Breast epithelium (tissue), 4 donors: ENCODE results near the gene GJA1. TPM values are rescaled to one million over a fixed set of nuclear protein-coding genes. Genes with fewer than 3 reads are reported as not detected.
"Not testable (repeated sequence)": the region's sequence is repeated elsewhere in the genome, so short reads cannot be mapped to it uniquely, and the experiment has no call there.

Experiments used
- DNase-seq, 2 donors: peaks; one replicate each; pipeline ENCODE4 v3.0.0-alpha.2; 2019; ENCODE audit warnings: low spot score in 2 of 2
- H3K27ac ChIP-seq, 2 donors: fragments of 200-600 bp; sonication (generic) in 1 of 2; one replicate each; pipeline ENCODE4 v1.5.1; 2016 to 2019; ENCODE audit warnings: mild to moderate bottlenecking in 1 of 2
- H3K27me3 ChIP-seq, 2 donors: fragments of 200-600 bp; sonication (generic) in 1 of 2; one replicate each; pipeline versions ENCODE4 v1.5.1 to v1.6.0; 2017 to 2019; ENCODE audit warnings: control low read depth in 1 of 2, mild to moderate bottlenecking in 1 of 2
- H3K36me3 ChIP-seq: fragments of 200-600 bp; one replicate; pipeline ENCODE4 v1.5.1; 2019
- H3K4me1 ChIP-seq, 2 donors: fragments of 200-600 bp; sonication (generic); one replicate each; pipeline ENCODE4 v1.5.1; 2016 to 2019; ENCODE audit warnings: control low read depth in 1 of 2
- H3K4me3 ChIP-seq, 3 donors: fragments of 200-600 bp; sonication (generic); 1 replicate in 2 of 3; 2 replicates in 1 of 3; pipeline ENCODE4 v1.5.1; 2016 to 2019; ENCODE audit warnings: mild to moderate bottlenecking in 3 of 3, moderate library complexity in 2 of 3
- H3K9me3 ChIP-seq, 2 donors: fragments of 200-600 bp; sonication (generic) in 1 of 2; one replicate each; pipeline ENCODE4 v1.5.1; 2016 to 2019; ENCODE audit warnings: control low read depth in 1 of 2
- POLR2A ChIP-seq: fragments of 450-650 bp; IDR thresholded peaks from one replicate; pipeline ENCODE4 v1.6.1; 2016; ENCODE audit warnings: antibody characterized with exemption, mild to moderate bottlenecking, moderate library complexity
- POLR2AphosphoS5 ChIP-seq, 3 donors: sonication (generic); formaldehyde crosslinking; IDR thresholded peaks; one replicate each; pipeline ENCODE4 v1.6.1; 2017; ENCODE audit warnings: antibody characterized with exemption in 3 of 3
- intact Hi-C: fragments of 100-400 bp; cut with DNase I; formaldehyde crosslinking; loops from one replicate; pipeline ENCODE4 v1.15.1; 2023; ENCODE audit warnings: low total_unique reads
- total RNA-seq, 3 donors: library from RNA; depleted of rRNA; stranded (reverse); fragments of >200 nt; gene quantifications; one replicate each; pipeline ENCODE4 v1.1.0, GENCODE V29; 2016
- TF ChIP-seq, protein P1 (sequence below), 3 donors: fragments of 450-650 bp; IDR thresholded peaks; one replicate each; pipeline ENCODE4 v1.5.1; 2016 to 2017; ENCODE audit warnings: antibody characterized with exemption in 3 of 3, mild to moderate bottlenecking in 3 of 3, moderate library complexity in 3 of 3

GJA1 gene
- total RNA-seq, 3 donors from 2014 or later, result 37.3 to 91.0 (median 90.1) TPM

DNA sequence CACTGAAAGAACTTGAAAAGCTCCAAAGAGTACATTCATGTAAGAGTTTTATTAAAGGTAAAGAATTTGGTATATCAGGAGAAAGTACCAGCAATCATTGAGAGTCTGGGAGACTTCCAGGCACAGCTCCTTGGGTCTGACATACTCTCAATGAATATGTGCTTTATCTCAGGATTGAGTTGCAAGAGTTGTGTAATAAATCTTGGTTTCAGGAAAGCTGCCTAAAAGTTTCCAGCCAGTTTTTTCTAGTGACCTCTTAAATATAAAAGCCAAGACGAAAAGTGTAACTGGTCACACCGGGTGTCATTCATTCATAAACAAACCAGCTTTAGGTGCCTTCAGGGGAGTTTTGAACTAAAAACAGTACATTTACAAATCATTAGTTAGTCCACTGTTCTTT, 21.6 kb upstream of the GJA1 start:
- Histone ChIP-seq H3K27me3 (no peaks in the 10 kb centered on the region), H3K9me3 (no peaks in the 10 kb centered on the region), H3K4me1 (no peaks in the 10 kb centered on the region), H3K27ac (no peak overlapping the region), H3K4me3 (no peak overlapping the region), H3K36me3 (no peaks in the 10 kb centered on the region)
- intact Hi-C loops, result no loop called here
- TF ChIP-seq POLR2A (no peak), POLR2AphosphoS5 (IDR thresholded peaks at IDR 0.05) (no peak)
- TF ChIP-seq, protein P1, sequence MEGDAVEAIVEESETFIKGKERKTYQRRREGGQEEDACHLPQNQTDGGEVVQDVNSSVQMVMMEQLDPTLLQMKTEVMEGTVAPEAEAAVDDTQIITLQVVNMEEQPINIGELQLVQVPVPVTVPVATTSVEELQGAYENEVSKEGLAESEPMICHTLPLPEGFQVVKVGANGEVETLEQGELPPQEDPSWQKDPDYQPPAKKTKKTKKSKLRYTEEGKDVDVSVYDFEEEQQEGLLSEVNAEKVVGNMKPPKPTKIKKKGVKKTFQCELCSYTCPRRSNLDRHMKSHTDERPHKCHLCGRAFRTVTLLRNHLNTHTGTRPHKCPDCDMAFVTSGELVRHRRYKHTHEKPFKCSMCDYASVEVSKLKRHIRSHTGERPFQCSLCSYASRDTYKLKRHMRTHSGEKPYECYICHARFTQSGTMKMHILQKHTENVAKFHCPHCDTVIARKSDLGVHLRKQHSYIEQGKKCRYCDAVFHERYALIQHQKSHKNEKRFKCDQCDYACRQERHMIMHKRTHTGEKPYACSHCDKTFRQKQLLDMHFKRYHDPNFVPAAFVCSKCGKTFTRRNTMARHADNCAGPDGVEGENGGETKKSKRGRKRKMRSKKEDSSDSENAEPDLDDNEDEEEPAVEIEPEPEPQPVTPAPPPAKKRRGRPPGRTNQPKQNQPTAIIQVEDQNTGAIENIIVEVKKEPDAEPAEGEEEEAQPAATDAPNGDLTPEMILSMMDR (IDR thresholded peaks at IDR 0.05), result no peak
- DNase-seq, result no peak

DNA sequence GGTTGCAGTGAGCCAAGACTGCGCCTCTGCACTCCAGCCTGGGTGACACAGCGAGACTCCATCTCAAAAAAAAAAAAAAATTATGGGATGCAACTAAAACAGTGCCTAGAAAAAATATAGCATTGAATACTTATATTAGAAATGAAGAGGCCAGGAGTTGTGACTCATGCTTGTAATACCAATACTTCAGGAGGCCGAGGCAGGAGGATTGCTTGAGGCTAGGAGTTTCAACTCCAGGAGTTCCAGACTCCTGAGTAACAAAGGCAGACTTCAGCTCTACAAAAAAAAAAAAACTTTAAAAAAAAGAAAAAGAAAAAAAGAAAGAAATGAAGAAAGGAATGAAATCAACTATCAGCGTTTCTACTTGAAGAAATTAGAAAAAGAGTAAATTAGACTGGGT, 17.1 kb upstream of the GJA1 start:
- intact Hi-C loops, result no loop called here
- Histone ChIP-seq H3K27me3 (no peaks in the 10 kb centered on the region), H3K9me3 (no peaks in the 10 kb centered on the region), H3K27ac (no peak overlapping the region), H3K36me3 (no peaks in the 10 kb centered on the region), H3K4me1 (no peaks in the 10 kb centered on the region), H3K4me3 (no peak overlapping the region)
- no peak for TF ChIP-seq POLR2AphosphoS5 (IDR thresholded peaks at IDR 0.05)
- no peak for TF ChIP-seq POLR2A
- DNase-seq, result no peak

DNA sequence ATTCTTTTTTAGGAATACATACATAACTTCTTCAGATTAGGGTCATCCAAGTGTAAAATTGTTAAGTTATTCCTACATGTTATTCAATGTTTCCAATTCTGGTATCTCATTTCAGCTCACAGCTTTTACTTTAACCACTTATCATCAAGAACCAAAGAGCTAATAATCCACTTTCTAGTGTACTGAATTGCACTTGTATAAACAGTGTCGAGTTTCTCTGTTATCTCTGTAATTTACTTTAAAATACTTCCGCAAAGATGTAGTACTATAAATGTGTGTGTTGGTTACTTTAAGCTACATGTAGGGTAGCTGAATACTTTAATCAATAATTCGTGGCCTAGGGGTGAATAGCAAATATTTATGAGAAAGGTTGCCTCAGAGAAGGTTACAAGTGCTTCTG, 8.8 kb upstream of the GJA1 start:
- no peak for DNase-seq
- intact Hi-C loops, result no loop called here
- no peaks in the 10 kb centered on the region for H3K4me1 ChIP-seq
- no peaks in the 10 kb centered on the region for H3K27me3 ChIP-seq
- H3K4me3 ChIP-seq, result no peak overlapping the region
- H3K36me3 ChIP-seq, result no peaks in the 10 kb centered on the region
- no peak for TF ChIP-seq POLR2A
- TF ChIP-seq, protein P1 (IDR thresholded peaks at IDR 0.05), result no peak
- TF ChIP-seq POLR2AphosphoS5 (IDR thresholded peaks at IDR 0.05), result no peak
- H3K9me3 ChIP-seq, result no peaks in the 10 kb centered on the region
- no peak overlapping the region for H3K27ac ChIP-seq

- Histone ChIP-seq H3K27ac (no peak overlapping the region), H3K27me3 (no peaks in the 10 kb centered on the region), H3K9me3 (no peaks in the 10 kb centered on the region), H3K4me3 (no peak overlapping the region), H3K4me1 (no peaks in the 10 kb centered on the region), H3K36me3 (no peaks in the 10 kb centered on the region)
- no peak for DNase-seq
- intact Hi-C loops, result no loop called here
- no peak for TF ChIP-seq POLR2AphosphoS5 (IDR thresholded peaks at IDR 0.05)
- TF ChIP-seq POLR2A, result no peak
- TF ChIP-seq, protein P1 (IDR thresholded peaks at IDR 0.05), result no peak
Observed at GRCh38 chr6:121428872-121429756, 6.3 kb upstream of the GJA1 start.

DNA sequence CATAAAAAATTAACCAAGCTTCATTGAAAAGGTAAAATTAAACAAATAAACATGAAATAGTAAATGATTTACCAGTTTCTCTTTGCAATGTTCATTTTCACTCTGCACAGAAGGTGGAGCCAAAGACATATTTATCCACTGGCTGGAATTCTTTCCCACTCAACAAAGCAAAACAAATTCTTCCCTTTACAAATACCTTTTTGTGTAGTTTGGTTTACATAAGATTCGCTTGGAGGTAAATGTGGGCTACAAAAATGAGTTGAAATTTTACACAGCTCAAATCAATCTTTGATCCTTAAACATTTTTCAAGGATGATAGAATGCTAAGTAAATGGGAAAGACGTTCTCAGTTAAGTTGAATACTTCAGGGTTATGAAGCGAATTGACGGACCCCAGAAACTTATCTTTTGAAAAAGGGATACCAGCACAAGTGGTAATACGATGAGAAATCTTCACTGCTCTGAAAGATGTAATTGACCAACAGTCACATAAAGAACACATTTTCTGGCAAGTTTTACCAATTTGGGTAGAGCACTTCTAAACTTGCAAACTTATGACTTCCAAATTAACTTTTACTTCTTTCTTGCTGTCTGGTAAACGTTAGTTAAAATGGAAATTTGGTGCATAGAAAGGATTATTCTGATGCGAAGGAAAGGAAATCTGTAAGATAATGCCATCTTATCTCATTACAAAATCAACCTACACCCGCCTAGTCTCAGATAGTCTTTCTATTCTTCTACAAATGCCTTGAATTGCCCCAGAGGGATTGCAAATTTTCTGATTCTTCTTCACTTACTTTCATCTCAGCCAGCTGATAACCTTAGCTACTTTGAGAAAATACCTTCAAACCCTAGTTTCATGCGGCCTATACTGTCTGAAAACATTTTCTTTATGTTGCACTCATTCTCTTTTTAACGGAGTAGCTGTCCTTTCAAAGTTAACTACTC, 4.7 kb upstream of the GJA1 start:
- Histone ChIP-seq H3K9me3 (no peaks in the 10 kb centered on the region), H3K27me3 (no peaks in the 10 kb centered on the region), H3K27ac (peak overlapping the region in 1 of 2 donors; percentile 21), H3K36me3 (no peaks in the 10 kb centered on the region), H3K4me1 (no peaks in the 10 kb centered on the region), H3K4me3 (peak overlapping the region in 1 of 3 donors; percentile 14)
- TF ChIP-seq, protein P1 (IDR thresholded peaks at IDR 0.05), result peak; percentile 12 to 77 (median 75)
- TF ChIP-seq POLR2A, result no peak
- intact Hi-C loops, result loop anchor here (10.0 kb wide), 1 partner anchor 604 kb away; no protein-coding TSS in a partner anchor
- DNase-seq, result no peak

DNA sequence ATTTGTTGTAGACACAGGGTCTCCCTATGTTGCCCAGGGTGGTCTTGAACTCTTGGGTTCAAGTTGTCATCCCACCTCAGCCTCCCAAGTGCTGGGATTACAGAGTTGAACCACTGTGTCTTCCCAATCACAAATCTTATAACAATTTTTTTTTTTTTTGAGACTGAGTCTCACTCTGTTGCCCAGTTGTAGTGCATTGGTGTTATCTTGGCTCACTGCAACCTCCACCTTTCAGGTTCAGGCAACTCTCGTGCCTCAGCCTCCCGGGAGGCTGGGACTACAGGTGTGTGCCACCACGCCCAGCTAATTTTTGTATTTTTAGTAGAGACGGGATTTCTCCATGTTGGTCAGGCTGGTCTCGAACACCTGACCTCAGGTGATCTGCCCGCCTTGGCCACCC, 3.7 kb upstream of the GJA1 start:
- not testable (repeated sequence) for H3K4me3 ChIP-seq, H3K9me3 ChIP-seq, H3K27ac ChIP-seq, H3K4me1 ChIP-seq, DNase-seq, H3K36me3 ChIP-seq, H3K27me3 ChIP-seq
- intact Hi-C loops, result loop anchor here (10.0 kb wide), 1 partner anchor 603 kb away; no protein-coding TSS in a partner anchor
